Hepatocyte (in vitro differentiated cells): ENCODE results near the gene SH3RF3. TPM values are rescaled to one million over a fixed set of nuclear protein-coding genes. Genes with fewer than 3 reads are reported as not detected.

Source experiments
- DNase-seq: peaks from one replicate; pipeline ENCODE4 v3.0.0-alpha.2; 2016; ENCODE audit warnings: low spot score
- H2AFZ ChIP-seq: fragments of 200-600 bp; sonication (generic); 2 replicates; pipeline ENCODE4 v1.6.0; 2016; ENCODE audit warnings: antibody characterized with exemption, mild to moderate bottlenecking
- H3K27ac ChIP-seq: fragments of 200-600 bp; sonication (generic); 2 replicates; pipeline ENCODE4 v1.5.1; 2016; ENCODE audit warnings: mild to moderate bottlenecking
- H3K27me3 ChIP-seq: fragments of 200-600 bp; sonication (generic); 2 replicates; pipeline ENCODE4 v1.6.1; 2016
- H3K36me3 ChIP-seq: fragments of 200-600 bp; sonication (generic); replicated peaks from 2 replicates; pipeline ENCODE4 v1.5.1; 2016; ENCODE audit warnings: low read depth; ENCODE audit not compliant: insufficient read depth
- H3K4me1 ChIP-seq: fragments of 200-600 bp; sonication (generic); 2 replicates; pipeline ENCODE4 v1.5.1; 2016; ENCODE audit warnings: mild to moderate bottlenecking, moderate library complexity; ENCODE audit not compliant: insufficient read depth
- H3K4me2 ChIP-seq: fragments of 200-600 bp; sonication (generic); 2 replicates; pipeline ENCODE4 v1.6.0; 2016
- H3K4me3 ChIP-seq: fragments of 200-600 bp; sonication (generic); 2 replicates; pipeline ENCODE4 v1.5.1; 2016; ENCODE audit warnings: mild to moderate bottlenecking
- H3K79me2 ChIP-seq: fragments of 200-600 bp; sonication (generic); 2 replicates; pipeline ENCODE4 v1.6.0; 2017; ENCODE audit warnings: mild to moderate bottlenecking
- H3K9me2 ChIP-seq: fragments of 200-600 bp; sonication (generic); replicated peaks from 2 replicates; pipeline ENCODE4 v1.6.0; 2017; ENCODE audit warnings: mild to moderate bottlenecking; ENCODE audit not compliant: insufficient read depth
- H3K9me3 ChIP-seq: fragments of 200-600 bp; sonication (generic); 2 replicates; pipeline ENCODE4 v1.5.1; 2016; ENCODE audit warnings: low read depth, mild to moderate bottlenecking
- H4K20me1 ChIP-seq: fragments of 200-600 bp; sonication (generic); 2 replicates; pipeline ENCODE4 v1.6.0; 2016; ENCODE audit warnings: mild to moderate bottlenecking; ENCODE audit not compliant: insufficient read depth, poor library complexity, severe bottlenecking
- EZH2 ChIP-seq: fragments of 200-600 bp; sonication (generic); IDR thresholded peaks from 2 replicates; pipeline ENCODE4 v1.6.1; 2016; ENCODE audit warnings: antibody characterized with exemption, mild to moderate bottlenecking, borderline replicate concordance
- EZH2phosphoT487 ChIP-seq: fragments of 200-600 bp; sonication (generic); IDR thresholded peaks from one replicate; pipeline ENCODE4 v1.6.1; 2018; ENCODE audit warnings: antibody characterized with exemption, mild to moderate bottlenecking, low read depth, moderate library complexity; ENCODE audit not compliant: unreplicated experiment, severe bottlenecking
- WGBS: methylation state at CpG from one replicate; pipeline ENCODE4 v1.1.6; 2016; ENCODE audit warnings: low lambda C conversion rate; ENCODE audit errors: missing lambda C conversion rate; 5-methylcytosine and 5-hydroxymethylcytosine counted together
- polyA plus RNA-seq: library from polyadenylated mRNA; unstranded; fragments of >200 nt; fragmentation: Nextera tagmentation; extraction: Ambion mirVana; gene quantifications from 2 replicates; pipeline ENCODE4 v1.2.1, GENCODE V29; 2016
- total RNA-seq: library from RNA; depleted of rRNA; stranded (reverse); fragments of >200 nt; gene quantifications from 2 replicates; pipeline ENCODE4 v1.2.3, GENCODE V29; 2014
- TF ChIP-seq, protein P1 (sequence below): fragments of 200-600 bp; sonication (generic); IDR thresholded peaks from 2 replicates; pipeline ENCODE4 v1.5.1; 2016; ENCODE audit warnings: antibody characterized with exemption, mild to moderate bottlenecking; ENCODE audit not compliant: poor library complexity

SH3RF3 gene
- total and polyA plus RNA-seq, 2 experiments from 2014 or later: 1.9 to 2.1 TPM

DNA sequence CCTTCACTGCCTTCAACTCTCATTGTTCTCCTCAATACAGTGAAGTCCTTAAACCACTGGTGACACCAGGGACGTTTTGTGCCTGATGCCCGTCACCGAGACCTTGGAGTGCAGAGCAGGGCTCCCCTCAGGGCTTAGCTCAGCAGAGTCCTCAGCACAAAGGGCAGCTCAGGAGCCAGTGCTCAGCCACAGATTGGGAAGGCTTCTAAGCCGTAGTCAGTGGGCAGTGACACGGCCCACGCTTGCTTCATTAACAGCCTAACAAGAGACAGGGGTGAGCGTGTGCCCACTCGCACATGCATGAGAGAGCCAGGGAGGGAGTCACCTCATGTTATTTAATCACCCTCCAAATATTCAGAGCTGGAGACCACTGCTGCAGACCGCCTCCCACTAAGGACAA is 137.5 kb downstream of the SH3RF3 start:
- DNase-seq: no peak
- H3K79me2 ChIP-seq: no peaks in the 10 kb centered on the region
- no peaks in the 10 kb centered on the region for H3K9me3 ChIP-seq
- 90% methylated on average over 9 of the region's 9 CpGs for WGBS
- no peaks in the 10 kb centered on the region for H3K9me2 ChIP-seq
- H3K4me3 ChIP-seq: no peak overlapping the region
- H3K27me3 ChIP-seq: no peaks in the 10 kb centered on the region
- H3K4me2 ChIP-seq: no peak overlapping the region
- TF ChIP-seq, protein P1, sequence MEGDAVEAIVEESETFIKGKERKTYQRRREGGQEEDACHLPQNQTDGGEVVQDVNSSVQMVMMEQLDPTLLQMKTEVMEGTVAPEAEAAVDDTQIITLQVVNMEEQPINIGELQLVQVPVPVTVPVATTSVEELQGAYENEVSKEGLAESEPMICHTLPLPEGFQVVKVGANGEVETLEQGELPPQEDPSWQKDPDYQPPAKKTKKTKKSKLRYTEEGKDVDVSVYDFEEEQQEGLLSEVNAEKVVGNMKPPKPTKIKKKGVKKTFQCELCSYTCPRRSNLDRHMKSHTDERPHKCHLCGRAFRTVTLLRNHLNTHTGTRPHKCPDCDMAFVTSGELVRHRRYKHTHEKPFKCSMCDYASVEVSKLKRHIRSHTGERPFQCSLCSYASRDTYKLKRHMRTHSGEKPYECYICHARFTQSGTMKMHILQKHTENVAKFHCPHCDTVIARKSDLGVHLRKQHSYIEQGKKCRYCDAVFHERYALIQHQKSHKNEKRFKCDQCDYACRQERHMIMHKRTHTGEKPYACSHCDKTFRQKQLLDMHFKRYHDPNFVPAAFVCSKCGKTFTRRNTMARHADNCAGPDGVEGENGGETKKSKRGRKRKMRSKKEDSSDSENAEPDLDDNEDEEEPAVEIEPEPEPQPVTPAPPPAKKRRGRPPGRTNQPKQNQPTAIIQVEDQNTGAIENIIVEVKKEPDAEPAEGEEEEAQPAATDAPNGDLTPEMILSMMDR: no peak
- TF ChIP-seq EZH2 (no peak), EZH2phosphoT487 (no peak)
- H3K36me3 ChIP-seq: no peaks in the 10 kb centered on the region
- H2AFZ ChIP-seq: no peak overlapping the region
- H3K4me1 ChIP-seq: peaks cover 26% of the 10 kb centered on the region
- H4K20me1 ChIP-seq: no peaks in the 10 kb centered on the region
- no peak overlapping the region for H3K27ac ChIP-seq

- no peak for DNase-seq
- H3K9me2 ChIP-seq: no peaks in the 10 kb centered on the region
- H2AFZ ChIP-seq: no peak overlapping the region
- no peaks in the 10 kb centered on the region for H4K20me1 ChIP-seq
- peaks cover 26% of the 10 kb centered on the region for H3K4me1 ChIP-seq
- H3K36me3 ChIP-seq: no peaks in the 10 kb centered on the region
- no peaks in the 10 kb centered on the region for H3K79me2 ChIP-seq
- no peaks in the 10 kb centered on the region for H3K27me3 ChIP-seq
- H3K27ac ChIP-seq: peak overlapping the region; percentile 16
- WGBS: 68% methylated on average over 16 of the region's 16 CpGs
- H3K4me3 ChIP-seq: no peak overlapping the region
- TF ChIP-seq, protein P1: no peak
- no peak for TF ChIP-seq EZH2
- no peak for TF ChIP-seq EZH2phosphoT487
- peak overlapping the region; percentile 41 for H3K4me2 ChIP-seq
- no peaks in the 10 kb centered on the region for H3K9me3 ChIP-seq
Measured at GRCh38 chr2:109266998-109267854, 138.2 kb downstream of the SH3RF3 start.

DNA sequence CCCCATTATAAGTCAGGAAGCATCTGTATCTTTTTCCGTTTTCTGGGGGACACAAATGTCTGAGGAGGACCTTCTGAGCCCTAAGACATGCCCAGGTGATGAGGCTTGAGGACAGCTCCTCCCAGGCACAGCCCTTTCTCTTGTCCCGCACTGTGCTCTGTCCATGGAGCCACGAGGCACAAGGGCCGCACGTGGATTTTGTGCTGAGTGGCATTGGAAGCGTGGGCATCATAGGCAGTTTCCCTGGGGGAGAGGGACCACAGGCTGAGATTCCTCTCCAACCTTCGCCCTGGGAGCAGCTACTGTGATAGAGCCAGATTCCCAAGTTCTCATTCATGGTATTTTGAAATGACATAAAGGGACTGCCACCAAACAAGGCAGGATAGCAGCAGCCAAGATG is 139.9 kb downstream of the SH3RF3 start:
- DNase-seq: no peak
- H3K9me3 ChIP-seq: no peaks in the 10 kb centered on the region
- H3K27ac ChIP-seq: no peak overlapping the region
- WGBS: 91% methylated on average over 7 of the region's 7 CpGs
- no peaks in the 10 kb centered on the region for H4K20me1 ChIP-seq
- no peak overlapping the region for H2AFZ ChIP-seq
- H3K4me3 ChIP-seq: no peak overlapping the region
- no peaks in the 10 kb centered on the region for H3K36me3 ChIP-seq
- H3K4me1 ChIP-seq: peaks cover 26% of the 10 kb centered on the region
- H3K9me2 ChIP-seq: no peaks in the 10 kb centered on the region
- H3K79me2 ChIP-seq: no peaks in the 10 kb centered on the region
- no peak overlapping the region for H3K4me2 ChIP-seq
- H3K27me3 ChIP-seq: no peaks in the 10 kb centered on the region
- no peak for TF ChIP-seq EZH2phosphoT487
- TF ChIP-seq EZH2: no peak
- TF ChIP-seq, protein P1: no peak
